GM23338 (cell line): ENCODE data around the gene OR52E5. TPM values are rescaled to one million over a fixed set of nuclear protein-coding genes. Genes with fewer than 3 reads are reported as not detected.

Experiments
- ATAC-seq: fragments of 200-7000 bp; cut with Tn5 transposase; 3 replicates; pipeline ENCODE4 v1.9.1; 2020
- DNase-seq: peaks from one replicate; pipeline ENCODE4 v3.0.0-alpha.2; 2015; ENCODE audit warnings: low spot score
- H2AFZ ChIP-seq: fragments of 200-600 bp; sonication (generic); 2 replicates; pipeline ENCODE4 v1.8.0; 2016; ENCODE audit warnings: antibody characterized with exemption, mild to moderate bottlenecking, moderate library complexity
- H3F3A ChIP-seq: fragments of 200-600 bp; sonication (generic); replicated peaks from 2 replicates; pipeline ENCODE4 v1.8.0; 2017; ENCODE audit warnings: antibody characterized with exemption, mixed run types, low read depth
- H3K27ac ChIP-seq: fragments of 200-600 bp; sonication (generic); 2 replicates; pipeline ENCODE4 v1.6.1; 2016; ENCODE audit warnings: low read depth
- H3K27me3 ChIP-seq: fragments of 200-600 bp; sonication (generic); 2 replicates; pipeline ENCODE4 v1.8.0; 2016; ENCODE audit warnings: mild to moderate bottlenecking, mixed run types, moderate library complexity; ENCODE audit not compliant: insufficient read depth
- H3K36me3 ChIP-seq: fragments of 200-600 bp; sonication (generic); 2 replicates; pipeline ENCODE4 v1.8.0; 2016; ENCODE audit warnings: mild to moderate bottlenecking; ENCODE audit not compliant: insufficient read depth
- H3K4me1 ChIP-seq: fragments of 200-600 bp; sonication (generic); 2 replicates; pipeline ENCODE4 v1.8.0; 2016; ENCODE audit warnings: mild to moderate bottlenecking, moderate library complexity; ENCODE audit not compliant: insufficient read depth
- H3K4me2 ChIP-seq: fragments of 200-600 bp; sonication (generic); 2 replicates; pipeline ENCODE4 v1.7.1; 2017; ENCODE audit warnings: mixed run types
- H3K4me3 ChIP-seq: fragments of 200-600 bp; sonication (generic); 2 replicates; pipeline ENCODE4 v1.6.1; 2016; ENCODE audit warnings: mixed run types
- H3K79me2 ChIP-seq: fragments of 200-600 bp; sonication (generic); replicated peaks from 2 replicates; pipeline ENCODE4 v1.8.0; 2017; ENCODE audit warnings: mild to moderate bottlenecking; ENCODE audit not compliant: insufficient read depth
- H3K9me2 ChIP-seq: fragments of 200-600 bp; sonication (generic); 2 replicates; pipeline ENCODE4 v1.8.0; 2017; ENCODE audit not compliant: insufficient read depth
- H4K20me1 ChIP-seq: fragments of 200-600 bp; sonication (generic); replicated peaks from 2 replicates; pipeline ENCODE4 v1.8.0; 2017; ENCODE audit warnings: mild to moderate bottlenecking; ENCODE audit not compliant: insufficient read depth
- H3K27ac Mint-ChIP-seq: 2 replicates; pipeline ENCODE4 v1.8.0; 2020; ENCODE audit warnings: inconsistent platforms, mild to moderate bottlenecking, moderate library complexity, mixed read lengths
- H3K27me3 Mint-ChIP-seq: 3 replicates; pipeline ENCODE4 v1.8.0; 2022; ENCODE audit warnings: low read depth, mild to moderate bottlenecking, moderate library complexity, mixed read lengths, inconsistent platforms; ENCODE audit not compliant: insufficient read depth, poor library complexity
- H3K36me3 Mint-ChIP-seq: 3 replicates; pipeline ENCODE4 v1.8.0; 2021; ENCODE audit warnings: low read depth, mild to moderate bottlenecking, inconsistent platforms, moderate library complexity, mixed read lengths
- H3K4me1 Mint-ChIP-seq: 3 replicates; pipeline ENCODE4 v1.8.0; 2020; ENCODE audit warnings: mild to moderate bottlenecking, inconsistent platforms, mixed read lengths
- H3K4me3 Mint-ChIP-seq: 3 replicates; pipeline ENCODE4 v1.8.0; 2021; ENCODE audit warnings: moderate library complexity, mild to moderate bottlenecking, inconsistent platforms, mixed read lengths
- H3K9me3 Mint-ChIP-seq: 3 replicates; pipeline ENCODE4 v1.8.0; 2020; ENCODE audit warnings: moderate library complexity, mild to moderate bottlenecking, inconsistent platforms, mixed read lengths
- CREB1 ChIP-seq: fragments of 250-450 bp; sonication (Bioruptor Pico); IDR thresholded peaks from 2 replicates; pipeline ENCODE4 v1.5.0; 2020; ENCODE audit warnings: low read depth, mild to moderate bottlenecking, moderate library complexity
- CTCF ChIP-seq, 2 experiments: fragments of 200-600 bp in 1 of 2; sonication (generic) in 1 of 2; conservative IDR thresholded peaks; 2 replicates each; pipeline versions ENCODE4 v1.5.1 to v1.6.1; 2016 to 2017; ENCODE audit warnings: antibody characterized with exemption in 2 of 2, low read depth in 2 of 2, mild to moderate bottlenecking in 2 of 2, moderate library complexity in 1 of 2
- EZH2 ChIP-seq: fragments of 200-600 bp; sonication (generic); IDR thresholded peaks from one replicate; pipeline ENCODE4 v1.8.0; 2017; ENCODE audit warnings: antibody characterized with exemption, mild to moderate bottlenecking, low read depth; ENCODE audit not compliant: unreplicated experiment
- EZH2phosphoT487 ChIP-seq: fragments of 200-600 bp; sonication (generic); IDR thresholded peaks from one replicate; pipeline ENCODE4 v1.8.1; 2018; ENCODE audit warnings: antibody characterized with exemption; ENCODE audit not compliant: unreplicated experiment
- JUNB ChIP-seq: IDR thresholded peaks from one replicate; pipeline ENCODE4 v1.6.1; 2016; ENCODE audit warnings: antibody characterized with exemption; ENCODE audit not compliant: unreplicated experiment
- NANOG ChIP-seq: IDR thresholded peaks from 2 replicates; pipeline ENCODE4 v1.6.1; 2016; ENCODE audit warnings: antibody characterized with exemption, borderline replicate concordance
- POLR2AphosphoS5 ChIP-seq: IDR thresholded peaks from 2 replicates; pipeline ENCODE4 v1.6.1; 2016; ENCODE audit warnings: antibody characterized with exemption, low read depth
- REST ChIP-seq: IDR thresholded peaks from one replicate; pipeline ENCODE4 v1.6.1; 2018; ENCODE audit warnings: antibody characterized with exemption; ENCODE audit not compliant: unreplicated experiment
- STAT1 ChIP-seq: IDR thresholded peaks from one replicate; pipeline ENCODE4 v1.6.1; 2016; ENCODE audit warnings: antibody characterized with exemption; ENCODE audit not compliant: unreplicated experiment
- ZNF114 ChIP-seq: fragments of 250-450 bp; sonication (Bioruptor Pico); IDR thresholded peaks from 2 replicates; pipeline ENCODE4 v1.5.0; 2020; ENCODE audit warnings: mild to moderate bottlenecking, moderate library complexity
- ZNF331 ChIP-seq: fragments of 250-450 bp; sonication (Bioruptor Pico); IDR thresholded peaks from 2 replicates; pipeline ENCODE4 v1.5.0; 2020; ENCODE audit warnings: low read depth, mild to moderate bottlenecking, moderate library complexity
- polyA plus RNA-seq: library from polyadenylated mRNA; unstranded; fragments of >200 nt; fragmentation: Nextera tagmentation; extraction: Ambion mirVana; gene quantifications from 2 replicates; pipeline ENCODE4 v1.2.1, GENCODE V29; 2016
- total RNA-seq: library from RNA; depleted of rRNA; stranded (reverse); fragments of >200 nt; shearing (Covaris generic); gene quantifications from 2 replicates; pipeline ENCODE4 v1.2.3, GENCODE V29; 2014
- TF ChIP-seq, protein P1 (sequence below): IDR thresholded peaks from 2 replicates; pipeline ENCODE4 v1.6.1; 2016; ENCODE audit warnings: antibody characterized with exemption
- TF ChIP-seq, protein P2 (sequence below): fragments of 250-450 bp; sonication (Bioruptor Pico); IDR thresholded peaks from 2 replicates; pipeline ENCODE4 v1.5.0; 2020; ENCODE audit warnings: mild to moderate bottlenecking, moderate library complexity

Gene OR52E5
- total and polyA plus RNA-seq, 2 experiments from 2014 or later, result not detected

DNA sequence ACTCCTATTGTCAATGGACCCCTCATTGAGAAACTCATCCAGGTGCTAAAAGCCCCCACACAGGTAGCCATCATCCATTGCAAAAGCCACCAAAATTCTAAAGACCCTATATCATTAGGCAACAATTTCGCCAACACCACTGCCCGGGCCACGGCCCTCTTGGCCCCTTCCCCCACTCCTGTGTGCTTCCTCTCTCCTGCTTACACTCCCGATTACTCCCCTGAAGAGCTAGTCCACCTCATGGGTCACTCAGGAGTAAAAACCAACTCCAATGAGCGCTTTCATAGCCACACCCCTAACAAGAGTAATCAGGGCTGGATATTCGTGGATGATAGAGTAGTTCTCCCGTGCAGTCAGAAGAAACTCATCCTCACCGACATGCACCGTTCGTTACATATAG is 40.1 kb downstream of the OR52E5 start:
- peaks cover 16% of the 10 kb centered on the region for H3K27me3 Mint-ChIP-seq
- H3K36me3 ChIP-seq, result no peaks in the 10 kb centered on the region
- no peak overlapping the region for H2AFZ ChIP-seq
- H3K4me3 Mint-ChIP-seq, result no peak overlapping the region
- no peaks in the 10 kb centered on the region; the same call in 2 of the 3 replicates for H3K4me1 Mint-ChIP-seq
- no peaks in the 10 kb centered on the region for H3K27me3 ChIP-seq
- no peaks in the 10 kb centered on the region for H3F3A ChIP-seq
- no peak overlapping the region for H3K4me2 ChIP-seq
- peaks cover 78% of the 10 kb centered on the region for H3K9me3 Mint-ChIP-seq
- no peak overlapping the region for H3K27ac ChIP-seq
- H3K27ac Mint-ChIP-seq, result no peak overlapping the region
- no peaks in the 10 kb centered on the region for H3K4me1 ChIP-seq
- H3K9me2 ChIP-seq, result peaks cover 5% of the 10 kb centered on the region; the same call in 1 of the 2 replicates
- no peak for DNase-seq
- peaks cover 34% of the 10 kb centered on the region for H3K36me3 Mint-ChIP-seq
- H3K79me2 ChIP-seq, result no peaks in the 10 kb centered on the region
- H3K4me3 ChIP-seq, result no peak overlapping the region
- TF ChIP-seq EZH2phosphoT487 (no peak), CTCF (conservative IDR thresholded peaks at IDR 0.05; ENCODE audit: low read depth in 2 of 2) (no peak), JUNB (no peak), ZNF331 (CRISPR knock-in tag) (no peak), ZNF114 (CRISPR knock-in tag) (no peak), REST (no peak), POLR2AphosphoS5 (no peak), CREB1 (CRISPR knock-in tag) (no peak), NANOG (no peak), EZH2 (no peak), STAT1 (no peak)
- TF ChIP-seq, protein P1, sequence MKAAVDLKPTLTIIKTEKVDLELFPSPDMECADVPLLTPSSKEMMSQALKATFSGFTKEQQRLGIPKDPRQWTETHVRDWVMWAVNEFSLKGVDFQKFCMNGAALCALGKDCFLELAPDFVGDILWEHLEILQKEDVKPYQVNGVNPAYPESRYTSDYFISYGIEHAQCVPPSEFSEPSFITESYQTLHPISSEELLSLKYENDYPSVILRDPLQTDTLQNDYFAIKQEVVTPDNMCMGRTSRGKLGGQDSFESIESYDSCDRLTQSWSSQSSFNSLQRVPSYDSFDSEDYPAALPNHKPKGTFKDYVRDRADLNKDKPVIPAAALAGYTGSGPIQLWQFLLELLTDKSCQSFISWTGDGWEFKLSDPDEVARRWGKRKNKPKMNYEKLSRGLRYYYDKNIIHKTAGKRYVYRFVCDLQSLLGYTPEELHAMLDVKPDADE, result no peak
- TF ChIP-seq, protein P2, sequence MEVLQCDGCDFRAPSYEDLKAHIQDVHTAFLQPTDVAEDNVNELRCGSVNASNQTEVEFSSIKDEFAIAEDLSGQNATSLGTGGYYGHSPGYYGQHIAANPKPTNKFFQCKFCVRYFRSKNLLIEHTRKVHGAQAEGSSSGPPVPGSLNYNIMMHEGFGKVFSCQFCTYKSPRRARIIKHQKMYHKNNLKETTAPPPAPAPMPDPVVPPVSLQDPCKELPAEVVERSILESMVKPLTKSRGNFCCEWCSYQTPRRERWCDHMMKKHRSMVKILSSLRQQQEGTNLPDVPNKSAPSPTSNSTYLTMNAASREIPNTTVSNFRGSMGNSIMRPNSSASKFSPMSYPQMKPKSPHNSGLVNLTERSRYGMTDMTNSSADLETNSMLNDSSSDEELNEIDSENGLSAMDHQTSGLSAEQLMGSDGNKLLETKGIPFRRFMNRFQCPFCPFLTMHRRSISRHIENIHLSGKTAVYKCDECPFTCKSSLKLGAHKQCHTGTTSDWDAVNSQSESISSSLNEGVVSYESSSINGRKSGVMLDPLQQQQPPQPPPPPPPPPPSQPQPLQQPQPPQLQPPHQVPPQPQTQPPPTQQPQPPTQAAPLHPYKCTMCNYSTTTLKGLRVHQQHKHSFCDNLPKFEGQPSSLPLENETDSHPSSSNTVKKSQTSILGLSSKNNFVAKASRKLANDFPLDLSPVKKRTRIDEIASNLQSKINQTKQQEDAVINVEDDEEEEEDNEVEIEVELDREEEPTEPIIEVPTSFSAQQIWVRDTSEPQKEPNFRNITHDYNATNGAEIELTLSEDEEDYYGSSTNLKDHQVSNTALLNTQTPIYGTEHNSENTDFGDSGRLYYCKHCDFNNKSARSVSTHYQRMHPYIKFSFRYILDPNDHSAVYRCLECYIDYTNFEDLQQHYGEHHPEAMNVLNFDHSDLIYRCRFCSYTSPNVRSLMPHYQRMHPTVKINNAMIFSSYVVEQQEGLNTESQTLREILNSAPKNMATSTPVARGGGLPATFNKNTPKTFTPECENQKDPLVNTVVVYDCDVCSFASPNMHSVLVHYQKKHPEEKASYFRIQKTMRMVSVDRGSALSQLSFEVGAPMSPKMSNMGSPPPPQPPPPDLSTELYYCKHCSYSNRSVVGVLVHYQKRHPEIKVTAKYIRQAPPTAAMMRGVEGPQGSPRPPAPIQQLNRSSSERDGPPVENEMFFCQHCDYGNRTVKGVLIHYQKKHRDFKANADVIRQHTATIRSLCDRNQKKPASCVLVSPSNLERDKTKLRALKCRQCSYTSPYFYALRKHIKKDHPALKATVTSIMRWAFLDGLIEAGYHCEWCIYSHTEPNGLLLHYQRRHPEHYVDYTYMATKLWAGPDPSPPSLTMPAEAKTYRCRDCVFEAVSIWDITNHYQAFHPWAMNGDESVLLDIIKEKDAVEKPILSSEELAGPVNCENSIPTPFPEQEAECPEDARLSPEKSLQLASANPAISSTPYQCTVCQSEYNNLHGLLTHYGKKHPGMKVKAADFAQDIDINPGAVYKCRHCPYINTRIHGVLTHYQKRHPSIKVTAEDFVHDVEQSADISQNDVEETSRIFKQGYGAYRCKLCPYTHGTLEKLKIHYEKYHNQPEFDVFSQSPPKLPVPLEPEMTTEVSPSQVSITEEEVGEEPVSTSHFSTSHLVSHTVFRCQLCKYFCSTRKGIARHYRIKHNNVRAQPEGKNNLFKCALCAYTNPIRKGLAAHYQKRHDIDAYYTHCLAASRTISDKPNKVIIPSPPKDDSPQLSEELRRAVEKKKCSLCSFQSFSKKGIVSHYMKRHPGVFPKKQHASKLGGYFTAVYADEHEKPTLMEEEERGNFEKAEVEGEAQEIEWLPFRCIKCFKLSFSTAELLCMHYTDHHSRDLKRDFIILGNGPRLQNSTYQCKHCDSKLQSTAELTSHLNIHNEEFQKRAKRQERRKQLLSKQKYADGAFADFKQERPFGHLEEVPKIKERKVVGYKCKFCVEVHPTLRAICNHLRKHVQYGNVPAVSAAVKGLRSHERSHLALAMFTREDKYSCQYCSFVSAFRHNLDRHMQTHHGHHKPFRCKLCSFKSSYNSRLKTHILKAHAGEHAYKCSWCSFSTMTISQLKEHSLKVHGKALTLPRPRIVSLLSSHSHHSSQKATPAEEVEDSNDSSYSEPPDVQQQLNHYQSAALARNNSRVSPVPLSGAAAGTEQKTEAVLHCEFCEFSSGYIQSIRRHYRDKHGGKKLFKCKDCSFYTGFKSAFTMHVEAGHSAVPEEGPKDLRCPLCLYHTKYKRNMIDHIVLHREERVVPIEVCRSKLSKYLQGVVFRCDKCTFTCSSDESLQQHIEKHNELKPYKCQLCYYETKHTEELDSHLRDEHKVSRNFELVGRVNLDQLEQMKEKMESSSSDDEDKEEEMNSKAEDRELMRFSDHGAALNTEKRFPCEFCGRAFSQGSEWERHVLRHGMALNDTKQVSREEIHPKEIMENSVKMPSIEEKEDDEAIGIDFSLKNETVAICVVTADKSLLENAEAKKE, result no peak
- H4K20me1 ChIP-seq, result no peaks in the 10 kb centered on the region
- no peak for ATAC-seq
